Liver (tissue), 3 donors: ENCODE measurements around the gene AQP6.

Source experiments
- ATF3 ChIP-seq: IDR thresholded peaks from 2 replicates; pipeline ENCODE4 v1.6.1; 2016; ENCODE audit warnings: antibody characterized with exemption
- CTCF ChIP-seq: fragments of 150-350 bp; IDR thresholded peaks from 2 replicates; pipeline ENCODE4 v1.5.1; 2017; ENCODE audit warnings: improper control_type of control experiment, low read depth, low read length; ENCODE audit not compliant: missing input control
- GABPA ChIP-seq, 2 donors: IDR thresholded peaks in 1 of 2; conservative IDR thresholded peaks in 1 of 2; 2 replicates each; pipeline ENCODE4 v1.6.1; 2016; ENCODE audit warnings: antibody characterized with exemption in 2 of 2, mild to moderate bottlenecking in 1 of 2, moderate library complexity in 1 of 2
- RAD21 ChIP-seq, 2 donors: IDR thresholded peaks; 2 replicates each; pipeline ENCODE4 v1.6.1; 2016; ENCODE audit warnings: antibody characterized with exemption in 2 of 2, mild to moderate bottlenecking in 2 of 2
- REST ChIP-seq: IDR thresholded peaks from 2 replicates; pipeline ENCODE4 v1.6.1; 2016; ENCODE audit warnings: antibody characterized with exemption, mild to moderate bottlenecking
- TAF1 ChIP-seq: conservative IDR thresholded peaks from 2 replicates; pipeline ENCODE4 v1.6.1; 2016; ENCODE audit warnings: antibody characterized with exemption, mild to moderate bottlenecking
- ZBTB33 ChIP-seq: IDR thresholded peaks from 2 replicates; pipeline ENCODE4 v1.6.1; 2016; ENCODE audit warnings: antibody characterized with exemption
- donor health status: healthy.
- donor health status: healthy.

GRCh38 chr12:50024227-50024626 is 51.5 kb downstream of the AQP6 start:
- TF ChIP-seq TAF1 (no peak), REST (no peak), RAD21 (IDR thresholded peaks at IDR 0.05) (no peak), ZBTB33 (no peak), CTCF (no peak), GABPA (IDR thresholded peaks at IDR 0.05 in 1 of 2, conservative IDR thresholded peaks at IDR 0.05 in 1 of 2) (no peak), ATF3 (no peak)
